Stimulated activated CD4-positive, alpha-beta T cell treated with anti-CD3 and anti-CD28 coated beads, Interleukin-2, amount 100 ng/mL, for 4 hours (primary cell): ENCODE data around the gene PDZD4.
A peak's percentile ranks its signal among the peaks of the same experiment; 100 is the strongest.

Source experiments
- DNase-seq: peaks from one replicate; pipeline ENCODE4 v3.0.0-alpha.2; 2020; ENCODE audit warnings: low read depth

PDZD4 gene

GRCh38 chrX:153770601-153771414 lies 59.5 kb downstream of the PDZD4 start:
- no peak for DNase-seq

GRCh38 chrX:153769865-153770600 lies 60.3 kb downstream of the PDZD4 start:
- no peak for DNase-seq

- DNase-seq = no peak
Measured at GRCh38 chrX:153769158-153769864, 61.0 kb downstream of the PDZD4 start.

GRCh38 chrX:153768311-153769157 lies 61.8 kb downstream of the PDZD4 start:
- no peak for DNase-seq

- no peak for DNase-seq
Measured at GRCh38 chrX:153767674-153768055, 62.7 kb downstream of the PDZD4 start.

- no peak for DNase-seq
Measured at GRCh38 chrX:153766871-153767673, 63.3 kb downstream of the PDZD4 start.

GRCh38 chrX:153766098-153766817 lies 64.1 kb downstream of the PDZD4 start:
- DNase-seq = peak; percentile 13

GRCh38 chrX:153765138-153766079 lies 64.9 kb downstream of the PDZD4 start:
- DNase-seq = no peak

- DNase-seq = no peak
Measured at GRCh38 chrX:153764786-153765137, 65.6 kb downstream of the PDZD4 start.

GRCh38 chrX:153763989-153764755 lies 66.2 kb downstream of the PDZD4 start, which contains the start of gene PLXNB3:
Gene PLXNB3 (plus strand): TSS chrX:153764249. CDS start chrX:153765536, 1,287 bp downstream.
- peak; percentile 58 for DNase-seq

- DNase-seq = no peak
Measured at GRCh38 chrX:153763298-153763932, 66.9 kb downstream of the PDZD4 start.

GRCh38 chrX:153762626-153763173 lies 67.6 kb downstream of the PDZD4 start:
- DNase-seq = no peak

GRCh38 chrX:153761863-153762262 lies 68.5 kb downstream of the PDZD4 start:
- DNase-seq = no peak

GRCh38 chrX:153755136-153755535 lies 75.2 kb downstream of the PDZD4 start:
- no peak for DNase-seq
